NOMO-1 treated with DMSO at 0.1 percent for 48 hours (cell line): ENCODE data around the gene DOCK1.
"Not testable (repeated sequence)": the region's sequence is repeated elsewhere in the genome, so short reads cannot be mapped to it uniquely, and the experiment has no call there.

ENCODE experiments used
- DNase-seq: peaks from one replicate; lab custom pipeline; 2025; ENCODE audit not compliant: unreplicated experiment; lab: John Stamatoyannopoulos, UW

Gene DOCK1

GRCh38 chr10:127298381-127298780 lies 393.2 kb downstream of the DOCK1 start:
- no peak for DNase-seq

GRCh38 chr10:127299192-127299591 lies 394.0 kb downstream of the DOCK1 start:
- not testable (repeated sequence) for DNase-seq

GRCh38 chr10:127299956-127300689 lies 394.9 kb downstream of the DOCK1 start:
- no peak for DNase-seq

GRCh38 chr10:127300868-127301321 lies 395.7 kb downstream of the DOCK1 start:
- no peak for DNase-seq

GRCh38 chr10:127302343-127302742 lies 397.1 kb downstream of the DOCK1 start:
- DNase-seq: no peak

GRCh38 chr10:127303105-127303504 lies 397.9 kb downstream of the DOCK1 start:
- DNase-seq: no peak

- no peak for DNase-seq
These were observed 398.5 kb downstream of the DOCK1 start for GRCh38 chr10:127303746-127304145.

GRCh38 chr10:127306479-127306878 lies 401.3 kb downstream of the DOCK1 start:
- DNase-seq: no peak

GRCh38 chr10:127307338-127307737 lies 402.1 kb downstream of the DOCK1 start:
- no peak for DNase-seq

GRCh38 chr10:127308031-127308430 lies 402.8 kb downstream of the DOCK1 start:
- no peak for DNase-seq

- DNase-seq: not testable (repeated sequence)
These were observed 404.4 kb downstream of the DOCK1 start for GRCh38 chr10:127309619-127310018.

- DNase-seq: no peak
These were observed 405.2 kb downstream of the DOCK1 start for GRCh38 chr10:127310430-127310829.

- DNase-seq: no peak
These were observed 405.7 kb downstream of the DOCK1 start for GRCh38 chr10:127310923-127311322.

- no peak for DNase-seq
These were observed 408.9 kb downstream of the DOCK1 start for GRCh38 chr10:127313996-127314700.

- DNase-seq: no peak
These were observed 409.6 kb downstream of the DOCK1 start for GRCh38 chr10:127314797-127315196.

GRCh38 chr10:127315888-127316287 lies 410.7 kb downstream of the DOCK1 start:
- DNase-seq: no peak

GRCh38 chr10:127318396-127318795 lies 413.2 kb downstream of the DOCK1 start:
- DNase-seq: no peak

- DNase-seq: no peak
These were observed 414.0 kb downstream of the DOCK1 start for GRCh38 chr10:127319271-127319670.

GRCh38 chr10:127319691-127320090 lies 414.5 kb downstream of the DOCK1 start:
- DNase-seq: no peak

- no peak for DNase-seq
These were observed 414.9 kb downstream of the DOCK1 start for GRCh38 chr10:127320176-127320575.

- no peak for DNase-seq
These were observed 417.1 kb downstream of the DOCK1 start for GRCh38 chr10:127322286-127322685.

- DNase-seq: no peak
These were observed 420.3 kb downstream of the DOCK1 start for GRCh38 chr10:127325506-127325905.
